Retina (tissue), 1 donor: ENCODE results near the gene PRKCE.
A peak's percentile ranks its signal among the peaks of the same experiment; 100 is the strongest.

Experiments
- DNase-seq: peaks from one replicate; pipeline ENCODE4 v3.0.0-alpha.2; 2016

PRKCE gene

DNA sequence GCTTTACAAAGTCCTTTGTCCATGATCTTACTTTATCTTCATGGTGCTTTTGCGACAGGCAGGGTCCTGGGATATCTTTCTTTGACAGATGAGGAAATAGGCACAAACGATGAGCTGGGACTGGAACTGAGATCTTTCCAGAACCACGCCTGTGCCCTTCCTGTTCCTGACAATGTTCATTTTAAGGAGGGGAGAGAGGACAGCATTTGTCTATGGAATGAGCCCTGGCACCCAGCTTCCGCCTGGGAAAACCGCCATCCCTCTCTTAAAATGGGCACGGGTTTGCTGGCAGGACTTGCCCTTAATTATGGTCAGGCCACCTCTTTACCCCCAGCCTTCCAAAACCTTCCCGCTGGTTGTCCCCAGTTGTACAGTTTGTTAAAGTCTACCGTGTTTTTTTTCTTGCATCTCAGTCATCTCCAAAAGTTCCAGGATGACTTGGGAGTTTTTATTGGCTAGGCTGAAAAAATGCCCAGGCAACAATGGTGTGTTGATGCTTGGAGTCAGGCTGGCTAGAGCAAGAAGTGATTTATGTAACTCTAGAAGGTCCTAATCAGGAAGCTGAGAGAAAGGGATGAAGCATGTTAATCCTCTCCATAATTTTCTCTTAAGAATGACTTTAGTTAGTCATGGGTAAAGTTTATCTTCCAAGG lies 380.8 kb downstream of the PRKCE start:
- no peak for DNase-seq

DNA sequence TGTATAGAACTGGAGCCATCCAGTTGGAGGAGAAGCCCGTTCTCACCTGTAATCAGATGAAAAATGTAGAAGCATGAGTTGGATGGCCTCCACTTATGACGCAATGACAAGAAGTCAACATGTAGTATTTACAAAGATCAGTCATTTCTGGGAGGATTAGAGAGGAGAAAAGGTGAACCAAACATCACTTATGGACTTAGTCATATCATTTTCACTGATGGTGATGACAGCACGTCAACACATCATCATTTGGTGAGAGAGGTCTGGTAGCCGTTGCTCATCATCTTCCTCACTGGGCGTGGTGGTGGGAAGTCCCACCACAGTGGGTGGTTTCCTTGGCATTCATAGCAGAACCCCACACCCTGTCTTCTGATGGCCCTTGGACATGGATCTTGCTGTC lies 381.5 kb downstream of the PRKCE start:
- no peak for DNase-seq

DNA sequence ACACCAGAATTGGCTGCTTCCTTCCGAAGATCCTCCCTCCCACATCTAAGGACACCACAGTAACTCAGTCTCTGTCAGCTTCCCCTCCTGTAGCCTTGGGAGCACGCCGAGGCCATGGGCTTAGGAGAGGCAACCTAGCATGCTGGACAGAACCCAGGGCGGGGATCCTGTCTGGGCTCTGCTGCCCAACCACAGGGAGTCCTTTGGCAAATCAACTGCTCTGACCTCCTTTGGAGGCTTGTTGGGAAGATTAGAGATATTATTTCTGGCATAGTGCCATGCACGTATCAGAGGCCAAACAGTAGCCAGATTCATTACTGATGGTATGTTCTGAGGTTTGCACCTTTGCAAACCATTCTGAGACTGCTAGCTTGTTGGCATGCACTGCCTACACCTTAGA lies 383.1 kb downstream of the PRKCE start:
- no peak for DNase-seq

DNA sequence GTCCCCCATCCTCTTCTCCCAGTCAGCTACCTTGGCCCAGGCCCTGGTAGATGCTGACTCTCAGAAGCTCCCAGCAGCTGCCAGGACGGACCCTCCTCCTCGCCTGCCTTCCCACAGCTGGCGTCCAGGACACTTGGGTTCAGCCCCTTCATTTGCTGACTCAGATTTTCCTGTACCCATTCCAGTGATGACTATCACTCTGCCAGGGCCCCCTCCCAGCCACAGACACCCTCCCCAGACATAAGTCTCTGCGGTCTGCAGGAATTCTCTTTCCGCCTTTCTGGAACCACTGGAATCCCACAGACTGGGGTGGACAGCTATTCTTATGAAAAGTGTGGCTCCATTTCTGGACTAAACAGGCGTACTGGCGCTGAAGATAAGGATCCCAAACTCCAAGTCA lies 385.5 kb downstream of the PRKCE start:
- DNase-seq: no peak

DNA sequence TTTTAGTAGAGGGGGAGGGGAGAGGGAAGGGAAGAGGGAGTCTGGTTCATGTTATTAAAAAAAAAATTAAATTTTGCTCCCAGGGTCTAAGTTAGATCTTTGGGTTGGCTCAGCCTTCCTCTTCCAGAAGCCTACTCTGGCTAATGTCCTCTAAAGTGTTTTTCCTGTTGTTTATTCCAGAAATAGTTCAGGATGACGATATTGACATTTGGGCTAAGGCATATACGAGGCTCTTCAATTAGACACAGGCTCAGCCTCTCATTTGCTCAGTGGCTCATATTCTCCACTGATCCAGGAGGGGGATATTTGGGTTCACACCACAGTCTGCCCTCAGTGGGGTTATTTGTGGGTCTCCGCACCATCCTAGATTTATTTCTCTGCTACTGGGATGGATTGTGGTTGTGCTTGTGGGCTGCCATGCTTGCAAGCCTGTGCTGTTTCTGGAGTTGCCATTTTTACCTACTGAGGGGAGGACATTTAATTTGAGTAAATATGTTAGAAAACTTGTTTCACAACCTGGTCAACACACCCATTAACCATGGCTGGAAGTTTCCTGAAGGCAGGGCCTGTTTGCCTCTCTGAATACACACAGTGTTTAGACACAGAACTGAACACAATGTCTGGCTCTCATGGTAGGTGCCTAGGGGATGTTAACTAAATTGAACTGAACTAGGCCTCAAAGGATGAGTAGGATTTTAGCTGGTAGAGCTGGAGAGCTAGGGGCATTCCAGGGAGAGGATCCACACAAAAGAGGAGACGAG lies 388.2 kb downstream of the PRKCE start:
- DNase-seq: no peak

DNA sequence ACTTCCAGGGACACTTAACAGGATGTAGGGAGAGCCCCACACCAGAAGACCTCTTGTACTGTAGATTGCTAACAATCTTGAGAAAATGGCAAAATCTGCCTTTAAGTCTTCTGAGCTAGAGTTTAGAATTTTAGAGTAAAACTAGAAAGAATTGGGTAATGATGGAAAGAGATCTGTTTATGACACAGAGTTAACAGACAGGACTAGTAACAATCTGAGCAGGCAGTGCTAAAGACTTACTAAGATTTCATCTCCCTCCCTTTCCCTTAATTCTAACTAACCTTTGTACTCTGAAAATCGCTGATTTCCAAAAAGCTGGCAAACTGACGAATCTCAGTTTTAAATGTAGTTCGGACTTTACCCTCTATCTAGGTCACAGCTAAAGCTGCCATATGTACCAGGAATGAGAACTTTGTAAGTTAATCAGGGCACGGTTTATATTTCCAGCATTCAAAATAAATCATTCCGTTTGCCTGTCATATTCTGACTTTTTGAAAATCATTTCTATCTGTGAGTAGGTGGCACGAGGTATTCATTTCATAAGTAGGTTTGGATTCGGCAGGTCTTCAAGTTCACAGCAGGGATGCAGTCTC lies 389.2 kb downstream of the PRKCE start:
- no peak for DNase-seq

GRCh38 chr2:46041434-46041833 lies 390.0 kb downstream of the PRKCE start:
- DNase-seq: no peak

DNA sequence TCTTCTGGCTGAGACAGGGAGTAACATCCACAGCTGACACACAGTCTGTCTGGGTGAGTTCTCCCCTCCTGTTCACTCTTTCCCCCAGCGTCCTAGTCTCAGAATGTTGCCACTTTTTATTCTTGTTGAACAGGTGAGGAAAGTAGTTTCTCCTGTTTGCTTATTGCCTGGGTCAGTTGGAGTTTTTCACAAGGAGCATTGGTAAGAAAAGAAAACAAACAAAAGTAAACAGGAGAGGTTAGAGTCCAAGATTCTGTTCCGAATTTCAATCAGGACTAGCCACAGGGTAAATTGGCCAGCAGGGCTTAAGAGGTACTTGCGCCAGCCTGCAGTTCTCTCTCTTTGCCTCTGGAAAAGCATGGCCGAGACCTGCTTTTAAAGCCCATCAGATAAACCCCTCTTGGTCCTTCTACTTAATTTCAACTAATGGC lies 390.7 kb downstream of the PRKCE start:
- DNase-seq: no peak

DNA sequence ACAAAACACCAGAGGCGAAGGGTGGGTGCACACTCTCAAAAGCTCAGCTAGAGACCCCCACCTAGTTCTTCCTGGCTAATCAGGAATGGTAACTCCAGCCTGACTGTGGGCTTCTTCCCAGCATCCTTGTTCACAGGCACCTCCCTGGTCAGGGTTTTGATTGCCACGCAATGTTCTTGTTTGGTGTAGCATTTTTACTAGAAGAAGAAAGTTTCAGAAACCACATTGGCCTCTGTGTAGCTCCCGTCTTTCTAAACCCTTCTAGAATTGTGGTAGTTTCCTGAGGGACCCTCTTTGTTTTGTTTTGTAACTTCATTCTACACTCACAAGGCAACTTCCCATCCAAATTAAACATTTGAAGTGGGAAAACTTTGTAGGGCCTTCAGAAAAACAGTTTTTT lies 391.2 kb downstream of the PRKCE start:
- DNase-seq: no peak

GRCh38 chr2:46045888-46046287 lies 394.4 kb downstream of the PRKCE start:
- no peak for DNase-seq

DNA sequence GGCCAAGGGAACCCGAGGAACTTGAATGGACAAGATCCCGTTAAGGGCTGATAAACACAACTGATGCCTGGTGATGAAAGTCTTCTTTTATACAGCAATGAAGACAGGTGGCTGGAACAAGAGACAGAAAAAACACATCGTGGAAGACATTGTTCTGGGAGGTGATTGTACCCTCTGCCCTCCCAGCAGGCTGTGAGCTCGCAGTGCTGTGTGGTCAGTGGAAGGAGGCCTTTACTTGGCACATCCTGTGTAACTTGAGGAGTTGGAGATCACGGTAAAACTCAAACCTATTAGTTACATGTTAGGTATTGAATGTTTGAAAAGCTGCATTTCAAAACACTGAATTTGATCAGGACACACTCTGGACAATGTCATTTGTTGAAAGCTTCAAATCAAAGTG lies 395.8 kb downstream of the PRKCE start:
- DNase-seq: no peak

GRCh38 chr2:46048693-46049092 lies 397.2 kb downstream of the PRKCE start:
- DNase-seq: no peak

- no peak for DNase-seq
Measured at GRCh38 chr2:46050027-46050426, 398.6 kb downstream of the PRKCE start.

DNA sequence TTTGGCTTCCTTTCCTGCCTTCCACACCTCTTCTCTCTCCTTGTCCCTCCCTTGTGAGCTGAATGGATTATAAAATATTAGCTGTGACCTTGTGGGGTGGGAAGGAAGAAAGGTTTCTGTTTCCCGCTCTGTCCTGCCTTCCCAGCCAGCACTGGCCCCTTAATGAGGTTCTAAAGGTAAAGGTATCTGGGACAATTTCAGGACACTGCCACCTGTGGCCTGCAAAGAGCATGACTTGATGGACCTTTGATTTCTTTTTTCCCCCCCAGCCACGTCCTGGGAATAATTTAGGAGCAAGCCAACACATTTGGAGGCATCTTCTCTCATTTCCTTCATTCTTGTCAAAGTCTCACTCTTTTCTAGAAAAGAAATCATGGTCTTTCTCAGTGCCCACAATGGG lies 399.0 kb downstream of the PRKCE start:
- no peak for DNase-seq

DNA sequence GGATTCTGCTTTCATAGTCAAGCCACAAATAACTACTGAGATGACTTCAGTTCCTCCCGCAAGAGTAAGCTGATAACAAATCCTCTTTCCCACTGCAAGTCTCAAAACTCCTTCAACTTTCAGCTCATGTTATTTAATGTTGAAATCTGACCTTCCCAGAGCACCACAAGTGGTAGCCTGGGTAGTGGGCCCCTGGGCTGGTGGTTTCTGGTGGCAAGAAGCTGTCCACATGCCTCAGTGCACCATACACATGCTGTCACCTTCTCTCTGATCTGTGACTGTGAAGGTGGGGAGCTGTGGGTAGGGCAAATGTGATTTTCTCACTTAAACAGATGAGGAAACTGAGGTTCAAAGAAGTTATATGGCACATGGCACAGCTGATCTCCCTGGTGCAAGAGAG lies 399.6 kb downstream of the PRKCE start:
- no peak for DNase-seq

DNA sequence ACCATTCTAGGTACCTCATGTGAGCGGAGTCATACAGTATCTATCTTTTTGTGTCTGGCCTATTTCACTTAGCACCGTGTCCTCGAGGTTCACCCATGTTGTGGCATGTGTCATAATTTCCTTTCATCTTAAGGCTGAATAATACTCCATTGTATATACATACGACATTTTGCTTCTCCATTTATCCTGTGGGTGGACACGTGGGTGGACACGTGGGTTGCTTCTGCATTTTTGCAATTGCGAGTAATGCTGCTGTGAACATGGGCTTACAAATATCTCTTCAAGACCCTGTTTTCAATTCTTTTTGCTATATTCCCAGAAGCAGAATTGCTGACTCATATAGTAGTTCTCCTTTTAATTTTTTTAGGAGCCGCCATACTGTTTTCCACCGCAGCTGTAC lies 402.1 kb downstream of the PRKCE start:
- DNase-seq: no peak

- no peak for DNase-seq
Measured at GRCh38 chr2:46056541-46056940, 405.1 kb downstream of the PRKCE start.

DNA sequence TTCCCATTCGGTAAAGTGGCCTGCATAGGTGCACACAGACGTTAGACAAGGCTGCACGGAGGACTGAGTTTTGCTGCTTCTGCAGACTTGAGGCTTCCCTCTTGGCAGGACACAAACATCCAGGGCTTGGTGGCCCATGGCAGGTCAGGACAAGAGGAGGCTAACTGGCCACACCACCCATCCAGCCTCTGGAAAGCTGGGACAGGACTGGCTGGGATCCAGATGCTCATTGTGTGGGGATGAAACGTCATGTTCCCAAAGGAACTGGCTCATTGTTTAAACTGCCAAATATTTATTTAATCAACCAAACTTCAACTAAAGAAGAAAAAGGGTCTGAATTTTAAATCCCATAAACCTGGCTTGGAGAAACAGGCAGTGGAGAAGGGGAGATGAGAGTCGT lies 406.7 kb downstream of the PRKCE start:
- DNase-seq: no peak

GRCh38 chr2:46062637-46063412 lies 411.4 kb downstream of the PRKCE start:
- peak; percentile 75 for DNase-seq

DNA sequence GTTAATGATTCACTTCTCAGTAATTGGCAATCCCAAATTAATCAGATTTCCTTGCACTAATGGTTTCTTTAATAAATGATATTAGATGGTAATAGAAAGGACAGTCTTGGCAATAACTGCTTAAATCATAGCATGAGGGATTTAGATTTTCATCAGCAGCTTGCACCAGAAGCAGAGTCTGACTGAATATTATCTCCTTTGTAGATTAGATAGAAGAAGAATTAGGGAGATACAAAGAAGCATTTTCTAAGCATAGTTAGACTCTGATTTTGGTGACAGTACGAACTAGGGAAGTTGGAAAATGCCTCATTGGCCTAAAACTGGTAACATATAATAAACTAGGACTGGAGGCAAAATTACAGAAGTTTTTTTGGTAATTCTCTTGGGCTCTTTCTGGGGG lies 412.9 kb downstream of the PRKCE start:
- no peak for DNase-seq

- DNase-seq: no peak
Measured at GRCh38 chr2:46065152-46065551, 413.7 kb downstream of the PRKCE start.

GRCh38 chr2:46066116-46066515 lies 414.6 kb downstream of the PRKCE start:
- no peak for DNase-seq

- DNase-seq: no peak
Measured at GRCh38 chr2:46066601-46067000, 415.1 kb downstream of the PRKCE start.

- no peak for DNase-seq
Measured at GRCh38 chr2:46067062-46067461, 415.6 kb downstream of the PRKCE start.
